ENCODE data around the gene ZNF518B. TPM values are rescaled to one million over a fixed set of nuclear protein-coding genes. Genes with fewer than 3 reads are reported as not detected.

Gene ZNF518B
- total RNA-seq, 1 experiment from 2014 or later, result 11.5 TPM

DNA sequence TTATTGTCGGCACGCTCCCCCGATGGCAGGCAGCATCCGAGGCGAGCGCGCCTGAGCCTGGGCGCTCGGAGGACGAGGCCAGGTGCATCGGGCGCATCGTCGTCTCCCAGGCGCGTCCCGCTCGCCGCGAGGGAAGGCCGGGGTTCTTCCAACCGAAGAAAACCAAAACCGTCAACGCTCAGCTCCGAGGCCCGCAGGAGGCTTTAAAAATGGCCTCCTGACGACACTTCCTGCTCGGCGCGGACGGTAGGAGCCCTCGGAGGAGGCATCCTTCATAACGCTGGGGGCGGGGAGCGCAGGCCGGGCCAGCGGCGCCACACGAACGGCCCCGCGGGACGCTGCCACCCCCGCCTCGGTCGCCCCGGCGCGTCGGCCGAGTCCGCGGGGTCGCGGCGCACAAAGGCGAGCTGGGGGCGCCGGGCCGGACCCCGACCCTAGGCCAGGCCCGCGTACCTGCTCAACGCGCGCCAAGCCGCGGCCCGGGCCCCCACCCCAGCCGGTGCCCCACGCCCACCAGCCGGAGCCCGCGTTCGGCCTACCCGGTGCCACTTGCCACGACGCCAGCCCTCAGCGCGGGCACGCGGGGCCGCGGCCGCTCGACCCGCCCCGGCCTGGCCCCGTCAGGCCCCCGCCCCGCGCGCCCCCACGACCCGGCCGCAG is 501 bp downstream of the ZNF518B start:
- Histone ChIP-seq H4K20me1 (ENCODE audit: control insufficient read depth, insufficient read depth, insufficient read length) (no peaks in the 10 kb centered on the region), H2BK5ac (ENCODE audit: insufficient read length, low read length) (no peak overlapping the region), H2AFZ (ENCODE audit: low read length) (no peak overlapping the region), H4K5ac (ENCODE audit: insufficient read length, low read depth, low read length) (no peak overlapping the region), H3K79me2 (ENCODE audit: insufficient read depth, low read length) (no peaks in the 10 kb centered on the region), H3K9me3 (ENCODE audit: control insufficient read depth, low read depth, low read length) (no peaks in the 10 kb centered on the region), H2BK120ac (ENCODE audit: low read depth, low read length, poor library complexity, severe bottlenecking) (no peak overlapping the region), H3K4me2 (ENCODE audit: insufficient read depth, insufficient read length, low read length) (peak overlapping the region; percentile 48), H3K56ac (ENCODE audit: insufficient read length, low read depth, low read length) (no peak overlapping the region), H3K23me2 (ENCODE audit: insufficient read length, low read depth, low read length, poor library complexity, severe bottlenecking) (peaks cover 12% of the 10 kb centered on the region), H3K79me1 (ENCODE audit: insufficient read depth, low read depth, low read length, poor library complexity, severe bottlenecking) (no peaks in the 10 kb centered on the region), H3K18ac (ENCODE audit: insufficient read length, low read depth, low read length) (peak overlapping the region; percentile 87), H2BK15ac (ENCODE audit: low read depth, low read length) (no peak overlapping the region), H3K4me1 (ENCODE audit: insufficient read depth, low read length) (peaks cover 6% of the 10 kb centered on the region; the same call in 1 of the 2 replicates), H3K4ac (ENCODE audit: low read depth, low read length) (no peak overlapping the region), H2BK12ac (ENCODE audit: insufficient read length, low read depth, low read length) (no peak overlapping the region), H4K91ac (ENCODE audit: insufficient read length, low read depth, low read length) (no peak overlapping the region), H4K8ac (replicated peaks; ENCODE audit: insufficient read length, low read depth, low read length) (no peak overlapping the region), H3K27ac (ENCODE audit: insufficient read length, low read depth, low read length) (no peak overlapping the region), H3K14ac (ENCODE audit: insufficient read depth, low read length) (peak overlapping the region; percentile 95), H3T11ph (ENCODE audit: low read length) (no peak overlapping the region), H2AK5ac (ENCODE audit: insufficient read length, low read length) (no peak overlapping the region), H3K27me3 (ENCODE audit: insufficient read depth, low read length) (peaks cover 41% of the 10 kb centered on the region), H2BK20ac (ENCODE audit: low read depth, low read length, poor library complexity, severe bottlenecking) (no peak overlapping the region), H3K9ac (ENCODE audit: extremely low read depth, insufficient read length, low read length) (peak overlapping the region; percentile 48), H3K23ac (ENCODE audit: insufficient read length, low read depth, low read length) (no peak overlapping the region)
- H3K36me3 Mint-ChIP-seq (ENCODE audit: insufficient read depth in 1 of 3, low read depth in 3 of 3), result peaks cover 22 to 28% (median 26%) of the 10 kb centered on the region in 3 experiments
- H3K4me3 Mint-ChIP-seq, result peak overlapping the region; percentile 76 to 88
- peaks cover 3 to 6% of the 10 kb centered on the region in 2 experiments; a peak in 4 of 5 replicates for H3K9me3 Mint-ChIP-seq
- WGBS (ENCODE audit: extremely low coverage, insufficient read length, low lambda C conversion rate), result no CpG with 5 or more reads among the region's 96 CpGs
- TF ChIP-seq, protein P1, sequence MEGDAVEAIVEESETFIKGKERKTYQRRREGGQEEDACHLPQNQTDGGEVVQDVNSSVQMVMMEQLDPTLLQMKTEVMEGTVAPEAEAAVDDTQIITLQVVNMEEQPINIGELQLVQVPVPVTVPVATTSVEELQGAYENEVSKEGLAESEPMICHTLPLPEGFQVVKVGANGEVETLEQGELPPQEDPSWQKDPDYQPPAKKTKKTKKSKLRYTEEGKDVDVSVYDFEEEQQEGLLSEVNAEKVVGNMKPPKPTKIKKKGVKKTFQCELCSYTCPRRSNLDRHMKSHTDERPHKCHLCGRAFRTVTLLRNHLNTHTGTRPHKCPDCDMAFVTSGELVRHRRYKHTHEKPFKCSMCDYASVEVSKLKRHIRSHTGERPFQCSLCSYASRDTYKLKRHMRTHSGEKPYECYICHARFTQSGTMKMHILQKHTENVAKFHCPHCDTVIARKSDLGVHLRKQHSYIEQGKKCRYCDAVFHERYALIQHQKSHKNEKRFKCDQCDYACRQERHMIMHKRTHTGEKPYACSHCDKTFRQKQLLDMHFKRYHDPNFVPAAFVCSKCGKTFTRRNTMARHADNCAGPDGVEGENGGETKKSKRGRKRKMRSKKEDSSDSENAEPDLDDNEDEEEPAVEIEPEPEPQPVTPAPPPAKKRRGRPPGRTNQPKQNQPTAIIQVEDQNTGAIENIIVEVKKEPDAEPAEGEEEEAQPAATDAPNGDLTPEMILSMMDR (conservative IDR thresholded peaks at IDR 0.05), result no peak
- DNase-seq, result peak; percentile 54
- H3K27ac Mint-ChIP-seq, result no peak overlapping the region; a peak in 1 of 7 replicates
- H3K27me3 Mint-ChIP-seq (ENCODE audit: low read depth), result peaks cover 60% of the 10 kb centered on the region
- peaks cover 31 to 32% of the 10 kb centered on the region in 2 experiments for H3K4me1 Mint-ChIP-seq

Data from H9 (cell line).